Smooth muscle cell (in vitro differentiated cells): ENCODE data around the gene MRPS9. TPM values are rescaled to one million over a fixed set of nuclear protein-coding genes. Genes with fewer than 3 reads are reported as not detected.

Source experiments
- DNase-seq: peaks from one replicate; lab custom pipeline; 2025; ENCODE audit not compliant: unreplicated experiment; lab: John Stamatoyannopoulos, UW
- H2AFZ ChIP-seq: fragments of 200-600 bp; sonication (generic); 2 replicates; pipeline ENCODE4 v1.6.0; 2016; ENCODE audit warnings: antibody characterized with exemption, low read depth, mild to moderate bottlenecking
- H3F3A ChIP-seq: fragments of 200-600 bp; sonication (generic); 2 replicates; pipeline ENCODE4 v1.6.0; 2017; ENCODE audit warnings: antibody characterized with exemption, low read depth
- H3K27ac ChIP-seq: fragments of 200-600 bp; sonication (generic); 2 replicates; pipeline ENCODE4 v1.5.1; 2016; ENCODE audit warnings: low read depth, mild to moderate bottlenecking
- H3K27me3 ChIP-seq: fragments of 200-600 bp; sonication (generic); 2 replicates; pipeline ENCODE4 v1.6.1; 2016; ENCODE audit warnings: low read depth, mild to moderate bottlenecking
- H3K36me3 ChIP-seq: fragments of 200-600 bp; sonication (generic); 2 replicates; pipeline ENCODE4 v1.5.1; 2016; ENCODE audit warnings: low read depth
- H3K4me1 ChIP-seq: fragments of 200-600 bp; sonication (generic); 2 replicates; pipeline ENCODE4 v1.5.1; 2016; ENCODE audit warnings: low read depth
- H3K4me2 ChIP-seq: fragments of 200-600 bp; sonication (generic); 2 replicates; pipeline ENCODE4 v1.6.0; 2016; ENCODE audit warnings: mild to moderate bottlenecking
- H3K4me3 ChIP-seq: fragments of 200-600 bp; sonication (generic); 2 replicates; pipeline ENCODE4 v1.5.1; 2016; ENCODE audit warnings: mild to moderate bottlenecking
- H3K79me2 ChIP-seq: fragments of 200-600 bp; sonication (generic); 2 replicates; pipeline ENCODE4 v1.6.0; 2016; ENCODE audit warnings: low read depth, mild to moderate bottlenecking
- H3K9ac ChIP-seq: fragments of 200-600 bp; sonication (generic); 2 replicates; pipeline ENCODE4 v1.6.0; 2016; ENCODE audit warnings: low read depth
- H3K9me3 ChIP-seq: fragments of 200-600 bp; sonication (generic); replicated peaks from 2 replicates; pipeline ENCODE4 v1.5.1; 2016; ENCODE audit warnings: low read depth
- H4K20me1 ChIP-seq: fragments of 200-600 bp; sonication (generic); 2 replicates; pipeline ENCODE4 v1.6.0; 2016; ENCODE audit warnings: low read depth
- CTCF ChIP-seq: fragments of 200-600 bp; sonication (generic); IDR thresholded peaks from 2 replicates; pipeline ENCODE4 v1.5.1; 2017; ENCODE audit warnings: borderline replicate concordance, mild to moderate bottlenecking, antibody characterized with exemption; ENCODE audit not compliant: insufficient read depth, poor library complexity, severe bottlenecking
- WGBS: methylation state at CpG from one replicate; pipeline ENCODE4 v1.1.7; 2016; ENCODE audit warnings: low lambda C conversion rate; 5-methylcytosine and 5-hydroxymethylcytosine counted together
- polyA plus RNA-seq: library from polyadenylated mRNA; unstranded; fragments of >200 nt; fragmentation: Nextera tagmentation; extraction: Ambion mirVana; gene quantifications from 2 replicates; pipeline ENCODE4 v1.2.1, GENCODE V29; 2016
- total RNA-seq: library from RNA; depleted of rRNA; stranded (reverse); fragments of >200 nt; gene quantifications from 2 replicates; pipeline ENCODE4 v1.2.3, GENCODE V29; 2014

The MRPS9 gene
- total and polyA plus RNA-seq, 2 experiments from 2014 or later = 25.1 to 26.2 TPM

GRCh38 chr2:105112345-105112744 is 74.5 kb downstream of the MRPS9 start:
- H3K9me3 ChIP-seq = no peaks in the 10 kb centered on the region
- no peak for DNase-seq
- no peak overlapping the region for H3K4me3 ChIP-seq
- no peaks in the 10 kb centered on the region for H3K79me2 ChIP-seq
- H3K27me3 ChIP-seq = no peaks in the 10 kb centered on the region
- H3K27ac ChIP-seq = no peak overlapping the region
- no peak for TF ChIP-seq CTCF
- H3K36me3 ChIP-seq = no peaks in the 10 kb centered on the region
- H3K4me1 ChIP-seq = no peaks in the 10 kb centered on the region
- no peak overlapping the region for H2AFZ ChIP-seq
- no peaks in the 10 kb centered on the region for H3F3A ChIP-seq
- no peak overlapping the region for H3K9ac ChIP-seq
- WGBS = 91% methylated on average over 12 of the region's 12 CpGs
- H4K20me1 ChIP-seq = no peaks in the 10 kb centered on the region
- H3K4me2 ChIP-seq = no peak overlapping the region

- Histone ChIP-seq H3K4me2 (no peak overlapping the region), H3K27me3 (no peaks in the 10 kb centered on the region), H3K36me3 (no peaks in the 10 kb centered on the region), H4K20me1 (no peaks in the 10 kb centered on the region), H3K9ac (no peak overlapping the region), H3K27ac (no peak overlapping the region), H3K79me2 (no peaks in the 10 kb centered on the region), H3F3A (no peaks in the 10 kb centered on the region), H3K4me1 (no peaks in the 10 kb centered on the region), H2AFZ (no peak overlapping the region), H3K4me3 (no peak overlapping the region), H3K9me3 (no peaks in the 10 kb centered on the region)
- 79% methylated on average over 4 of the region's 4 CpGs for WGBS
- no peak for DNase-seq
- TF ChIP-seq CTCF = no peak
Measured at GRCh38 chr2:105113616-105114291, 75.9 kb downstream of the MRPS9 start.

GRCh38 chr2:105114551-105114950 is 76.7 kb downstream of the MRPS9 start:
- peak; percentile 75 for TF ChIP-seq CTCF
- Histone ChIP-seq H3K9me3 (no peaks in the 10 kb centered on the region), H3F3A (no peaks in the 10 kb centered on the region), H3K27ac (no peak overlapping the region), H3K36me3 (no peaks in the 10 kb centered on the region), H3K79me2 (no peaks in the 10 kb centered on the region), H3K4me2 (no peak overlapping the region), H2AFZ (no peak overlapping the region), H3K4me1 (no peaks in the 10 kb centered on the region), H3K9ac (no peak overlapping the region), H4K20me1 (no peaks in the 10 kb centered on the region), H3K4me3 (no peak overlapping the region), H3K27me3 (no peaks in the 10 kb centered on the region)
- 30% methylated on average over 4 of the region's 4 CpGs for WGBS
- DNase-seq = no peak

GRCh38 chr2:105116348-105116747 is 78.5 kb downstream of the MRPS9 start:
- Histone ChIP-seq H3K36me3 (no peaks in the 10 kb centered on the region), H3K9me3 (no peaks in the 10 kb centered on the region), H3K4me2 (no peak overlapping the region), H4K20me1 (no peaks in the 10 kb centered on the region), H3K4me3 (no peak overlapping the region), H3K79me2 (no peaks in the 10 kb centered on the region), H3K4me1 (no peaks in the 10 kb centered on the region), H3K27ac (no peak overlapping the region), H3K9ac (no peak overlapping the region), H2AFZ (no peak overlapping the region), H3K27me3 (no peaks in the 10 kb centered on the region), H3F3A (no peaks in the 10 kb centered on the region)
- no peak for DNase-seq
- 92% methylated on average over 5 of the region's 5 CpGs for WGBS
- no peak for TF ChIP-seq CTCF
